ENCODE results near the gene CACNB2. TPM values are rescaled to one million over a fixed set of nuclear protein-coding genes. Genes with fewer than 3 reads are reported as not detected.
A peak's percentile ranks its signal among the peaks of the same experiment; 100 is the strongest.

Gene CACNB2
- total RNA-seq, 2 donors from 2014 or later, result 19.0 to 20.6 TPM

GRCh38 chr10:18469125-18469524 lies 328.9 kb downstream of the CACNB2 start:
- H3K4me3 ChIP-seq, result no peak overlapping the region
- DNase-seq (ENCODE audit: low spot score), result no peak
- H3K9me3 ChIP-seq, result no peaks in the 10 kb centered on the region
- peaks cover 0 to 32% of the 10 kb centered on the region in 2 donors for H3K4me1 ChIP-seq
- H3K27ac ChIP-seq, result peak overlapping the region in 1 of 2 donors; percentile 40
- no peaks in the 10 kb centered on the region for H3K27me3 ChIP-seq
- TF ChIP-seq CTCF (IDR thresholded peaks at IDR 0.05), result no peak
- H3K36me3 ChIP-seq, result no peaks in the 10 kb centered on the region

- DNase-seq (ENCODE audit: low spot score), result no peak
- Histone ChIP-seq H3K36me3 (no peaks in the 10 kb centered on the region), H3K27me3 (no peaks in the 10 kb centered on the region), H3K9me3 (no peaks in the 10 kb centered on the region), H3K4me1 (peaks cover 0 to 21% of the 10 kb centered on the region in 2 donors), H3K4me3 (no peak overlapping the region), H3K27ac (peak overlapping the region; percentile 69 to 91)
- TF ChIP-seq CTCF (IDR thresholded peaks at IDR 0.05), result peak in 1 of 2 donors; percentile 47
Observed at GRCh38 chr10:18472977-18473376, 332.8 kb downstream of the CACNB2 start.

DNA sequence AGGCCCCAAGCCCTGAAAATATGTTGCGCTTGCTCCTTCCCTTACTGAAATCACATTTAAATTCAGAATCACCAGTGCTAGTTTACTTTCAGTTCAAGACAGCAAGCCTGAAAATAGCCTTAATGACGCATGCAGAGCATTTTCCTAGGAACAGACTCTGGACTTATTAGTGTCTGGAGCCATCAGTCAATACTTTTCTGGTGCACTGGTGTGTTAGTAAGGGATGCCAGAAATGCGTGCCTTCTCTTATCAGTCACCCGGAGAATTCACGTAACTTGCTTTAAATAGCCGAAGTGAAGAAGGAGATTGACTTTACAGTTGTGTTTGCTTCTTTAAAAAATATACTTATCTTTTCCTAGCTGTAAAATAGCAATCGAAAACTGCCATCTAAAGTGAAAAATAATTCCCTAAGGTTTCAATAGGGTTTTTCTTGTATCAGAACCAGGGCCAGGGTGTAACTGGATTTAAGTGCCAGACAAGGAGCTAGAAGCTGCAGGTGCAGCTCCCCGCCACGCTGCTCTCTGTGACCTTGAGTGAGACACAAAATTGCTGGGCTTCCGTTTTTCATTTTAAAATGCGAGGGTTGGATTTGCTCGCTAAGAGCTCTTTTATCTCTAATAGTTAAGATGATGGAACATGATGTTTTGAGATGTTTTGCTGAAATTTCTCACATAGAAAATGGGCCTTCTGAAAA lies 333.3 kb downstream of the CACNB2 start:
- Histone ChIP-seq H3K4me3 (no peak overlapping the region), H3K4me1 (peaks cover 0 to 21% of the 10 kb centered on the region in 2 donors), H3K27me3 (no peaks in the 10 kb centered on the region), H3K36me3 (no peaks in the 10 kb centered on the region), H3K9me3 (no peaks in the 10 kb centered on the region), H3K27ac (peak overlapping the region; percentile 69 to 91)
- TF ChIP-seq CTCF (IDR thresholded peaks at IDR 0.05), result no peak
- DNase-seq (ENCODE audit: low spot score), result no peak

GRCh38 chr10:18474118-18474455 lies 333.9 kb downstream of the CACNB2 start:
- Histone ChIP-seq H3K4me3 (no peak overlapping the region), H3K4me1 (peaks cover 0 to 21% of the 10 kb centered on the region in 2 donors), H3K27ac (peak overlapping the region; percentile 69 to 91), H3K27me3 (no peaks in the 10 kb centered on the region), H3K36me3 (no peaks in the 10 kb centered on the region), H3K9me3 (no peaks in the 10 kb centered on the region)
- no peak for DNase-seq (ENCODE audit: low spot score)
- no peak for TF ChIP-seq CTCF (IDR thresholded peaks at IDR 0.05)

GRCh38 chr10:18476076-18476647 lies 335.9 kb downstream of the CACNB2 start:
- Histone ChIP-seq H3K36me3 (no peaks in the 10 kb centered on the region), H3K9me3 (no peaks in the 10 kb centered on the region), H3K4me1 (peaks cover 0 to 14% of the 10 kb centered on the region in 2 donors), H3K4me3 (no peak overlapping the region), H3K27me3 (no peaks in the 10 kb centered on the region), H3K27ac (peak overlapping the region in 1 of 2 donors; percentile 91)
- no peak for DNase-seq (ENCODE audit: low spot score)
- no peak for TF ChIP-seq CTCF (IDR thresholded peaks at IDR 0.05)
